Neuronal stem cell (in vitro differentiated cells): ENCODE results near the gene LSR.
"Not testable (repeated sequence)": the region's sequence is repeated elsewhere in the genome, so short reads cannot be mapped to it uniquely, and the experiment has no call there.

Source experiments
- DNase-seq: peaks from one replicate; pipeline ENCODE4 v3.0.0-alpha.2; 2013; ENCODE audit warnings: low spot score
- H2AFZ ChIP-seq: one replicate; pipeline ENCODE4 v1.6.1; 2013; ENCODE audit warnings: mild to moderate bottlenecking, low read length, inconsistent platforms
- H2AK5ac ChIP-seq: 2 replicates; pipeline ENCODE4 v1.6.1; 2013; ENCODE audit warnings: low read depth, mild to moderate bottlenecking, inconsistent platforms, low read length, moderate library complexity, mixed read lengths
- H2BK120ac ChIP-seq: 2 replicates; pipeline ENCODE4 v1.6.1; 2013; ENCODE audit warnings: low read depth, mild to moderate bottlenecking, inconsistent platforms, low read length, moderate library complexity, mixed read lengths
- H2BK12ac ChIP-seq: one replicate; pipeline ENCODE4 v1.6.1; 2013; ENCODE audit warnings: low read length, inconsistent platforms
- H2BK15ac ChIP-seq: 2 replicates; pipeline ENCODE4 v1.6.1; 2013; ENCODE audit warnings: mild to moderate bottlenecking, low read length, inconsistent platforms, mixed read lengths
- H2BK5ac ChIP-seq: one replicate; pipeline ENCODE4 v1.6.1; 2013; ENCODE audit warnings: inconsistent platforms, mild to moderate bottlenecking, low read length, moderate library complexity
- H3K14ac ChIP-seq: one replicate; pipeline ENCODE4 v1.6.1; 2013; ENCODE audit warnings: low read length, inconsistent platforms
- H3K18ac ChIP-seq: 2 replicates; pipeline ENCODE4 v1.6.1; 2013; ENCODE audit warnings: low read length, inconsistent platforms
- H3K23ac ChIP-seq: 2 replicates; pipeline ENCODE4 v1.6.1; 2013; ENCODE audit warnings: low read depth, mild to moderate bottlenecking, mixed read lengths, low read length, inconsistent platforms; ENCODE audit not compliant: poor library complexity
- H3K27ac ChIP-seq: replicated peaks from 3 replicates; pipeline ENCODE4 v1.5.1; 2013; ENCODE audit warnings: low read length, inconsistent platforms
- H3K27me3 ChIP-seq, 3 experiments: 2 replicates each; pipeline ENCODE4 v1.6.1; 2013; ENCODE audit warnings: low read length in 3 of 3, mild to moderate bottlenecking in 2 of 3, inconsistent platforms in 1 of 3, low read depth in 1 of 3, mixed read lengths in 1 of 3, moderate library complexity in 1 of 3; ENCODE audit not compliant: control insufficient read depth in 3 of 3, insufficient read depth in 3 of 3
- H3K36me3 ChIP-seq, 2 donors: replicated peaks in 1 of 2; 2 replicates each; pipeline ENCODE4 v1.6.1; 2013; ENCODE audit warnings: low read length in 2 of 2; ENCODE audit not compliant: control insufficient read depth in 2 of 2, insufficient read depth in 2 of 2
- H3K4ac ChIP-seq: 2 replicates; pipeline ENCODE4 v1.6.1; 2013; ENCODE audit warnings: inconsistent platforms, mild to moderate bottlenecking, low read length, moderate library complexity
- H3K4me1 ChIP-seq, 2 donors: 1 replicate in 1 of 2; 2 replicates in 1 of 2; pipeline ENCODE4 v1.6.1; 2013; ENCODE audit warnings: low read length in 2 of 2, low read depth in 1 of 2; ENCODE audit not compliant: control insufficient read depth in 2 of 2, insufficient read depth in 1 of 2
- H3K4me2 ChIP-seq: one replicate; pipeline ENCODE4 v1.6.1; 2013; ENCODE audit warnings: mild to moderate bottlenecking, low read length, inconsistent platforms; ENCODE audit not compliant: insufficient read depth, poor library complexity, severe bottlenecking
- H3K4me3 ChIP-seq, 2 donors: 2 replicates each; pipeline ENCODE4 v1.5.1; 2013; ENCODE audit warnings: low read length in 2 of 2, mild to moderate bottlenecking in 2 of 2, inconsistent platforms in 1 of 2, moderate library complexity in 1 of 2
- H3K79me1 ChIP-seq: one replicate; pipeline ENCODE4 v1.6.1; 2013; ENCODE audit warnings: low read depth, mild to moderate bottlenecking, inconsistent platforms, low read length, moderate library complexity
- H3K9ac ChIP-seq: one replicate; pipeline ENCODE4 v1.6.1; 2013; ENCODE audit warnings: mild to moderate bottlenecking, low read depth, low read length, inconsistent platforms; ENCODE audit not compliant: poor library complexity
- H3K9me3 ChIP-seq, 2 donors: replicated peaks in 1 of 2; 2 replicates each; pipeline versions ENCODE3 to v1.6.1; 2013; ENCODE audit warnings: low read length in 2 of 2, mild to moderate bottlenecking in 2 of 2, inconsistent platforms in 1 of 2, low read depth in 1 of 2, mixed read lengths in 1 of 2, moderate library complexity in 1 of 2; ENCODE audit not compliant: control insufficient read depth in 2 of 2, insufficient read depth in 1 of 2
- H4K8ac ChIP-seq: one replicate; pipeline ENCODE4 v1.6.1; 2013; ENCODE audit warnings: low read depth, mild to moderate bottlenecking, inconsistent platforms, low read length, moderate library complexity
- H4K91ac ChIP-seq: one replicate; pipeline ENCODE4 v1.6.1; 2013; ENCODE audit warnings: low read length, low read depth, mild to moderate bottlenecking, inconsistent platforms; ENCODE audit not compliant: poor library complexity
- WGBS, 2 donors: extraction: QIAGEN DNeasy Blood & Tissue Kit; methylation state at CpG; one replicate each; pipeline ENCODE4 v1.1.7; 2013; ENCODE audit warnings: missing lambda C conversion rate in 2 of 2, mixed read lengths in 1 of 2; ENCODE audit not compliant: insufficient read length in 2 of 2, insufficient replicate concordance in 1 of 2; ENCODE audit errors: extremely low coverage in 2 of 2; 5-methylcytosine and 5-hydroxymethylcytosine counted together

Gene LSR

GRCh38 chr19:35284153-35285094, 35.6 kb downstream of the LSR start:
- Histone ChIP-seq H3K79me1 (no peaks in the 10 kb centered on the region), H3K36me3 (peaks cover under 1 to 3% of the 10 kb centered on the region in 2 donors), H2BK15ac (peak overlapping the region; percentile 45), H2BK12ac (no peak overlapping the region), H2BK120ac (no peak overlapping the region), H3K18ac (peak overlapping the region; percentile 27), H4K91ac (peak overlapping the region; percentile 88), H3K4me2 (peak overlapping the region; percentile 3), H3K14ac (no peak overlapping the region), H3K4me3 (no peak overlapping the region), H3K27ac (no peak overlapping the region), H3K27me3 (peaks cover 0 to 10% (median 2%) of the 10 kb centered on the region in 3 experiments), H3K9ac (no peak overlapping the region), H3K4me1 (peaks cover 0 to 8% of the 10 kb centered on the region in 2 donors), H3K4ac (no peak overlapping the region), H2BK5ac (no peak overlapping the region), H3K23ac (peak overlapping the region; percentile 44), H3K9me3 (peaks cover 0 to 3% of the 10 kb centered on the region in 2 donors), H2AK5ac (peak overlapping the region; percentile 51), H2AFZ (peak overlapping the region; percentile 53), H4K8ac (no peak overlapping the region)
- no peak for DNase-seq
- WGBS, 2 donors, result no CpG with 5 or more reads among the region's 17 CpGs

GRCh38 chr19:35285095-35285449, 36.3 kb downstream of the LSR start:
- Histone ChIP-seq H3K36me3 (no peaks in the 10 kb centered on the region), H3K23ac (peak overlapping the region; percentile 44), H3K4ac (no peak overlapping the region), H2BK15ac (no peak overlapping the region), H2AFZ (peak overlapping the region; percentile 53), H2BK120ac (no peak overlapping the region), H3K14ac (no peak overlapping the region), H3K79me1 (no peaks in the 10 kb centered on the region), H2BK5ac (no peak overlapping the region), H2BK12ac (no peak overlapping the region), H3K18ac (peak overlapping the region; percentile 27), H4K8ac (no peak overlapping the region), H3K4me1 (peaks cover 0 to 8% of the 10 kb centered on the region in 2 donors), H3K9me3 (peaks cover 0 to 3% of the 10 kb centered on the region in 2 donors), H3K4me2 (peak overlapping the region; percentile 3), H3K27ac (no peak overlapping the region), H4K91ac (no peak overlapping the region), H2AK5ac (peak overlapping the region; percentile 51), H3K4me3 (no peak overlapping the region), H3K9ac (no peak overlapping the region), H3K27me3 (peaks cover 0 to 10% (median 2%) of the 10 kb centered on the region in 3 experiments)
- WGBS, 2 donors, result no CpG with 5 or more reads among the region's 1 CpG
- no peak for DNase-seq

GRCh38 chr19:35285465-35285864, 36.7 kb downstream of the LSR start:
- H2AK5ac ChIP-seq, H2BK120ac ChIP-seq, H3K79me1 ChIP-seq, H4K8ac ChIP-seq, H4K91ac ChIP-seq, H2BK5ac ChIP-seq, H3K9me3 ChIP-seq, DNase-seq, H3K36me3 ChIP-seq, H3K9ac ChIP-seq, H3K4me2 ChIP-seq, H2BK15ac ChIP-seq, H3K23ac ChIP-seq, H3K18ac ChIP-seq, H2AFZ ChIP-seq, H3K14ac ChIP-seq, H3K27ac ChIP-seq, H3K4ac ChIP-seq, H3K4me3 ChIP-seq, H2BK12ac ChIP-seq: not testable (repeated sequence)
- peaks cover 0 to 10% (median 2%) of the 10 kb centered on the region in 3 experiments for H3K27me3 ChIP-seq
- H3K4me1 ChIP-seq, result peaks cover 0 to 10% of the 10 kb centered on the region in 2 donors
- WGBS, 2 donors, result no CpG with 5 or more reads among the region's 3 CpGs

GRCh38 chr19:35286101-35286500, 37.3 kb downstream of the LSR start:
- H4K8ac ChIP-seq, H3K14ac ChIP-seq, DNase-seq, H3K79me1 ChIP-seq, H3K9ac ChIP-seq, H3K4ac ChIP-seq, H3K18ac ChIP-seq, H4K91ac ChIP-seq, H2BK5ac ChIP-seq, H3K27ac ChIP-seq, H3K9me3 ChIP-seq, H2BK120ac ChIP-seq, H2BK15ac ChIP-seq, H3K23ac ChIP-seq, H3K4me2 ChIP-seq, H3K36me3 ChIP-seq, H3K4me3 ChIP-seq, H2AFZ ChIP-seq, H2BK12ac ChIP-seq, H2AK5ac ChIP-seq: not testable (repeated sequence)
- peaks cover 0 to 12% (median 2%) of the 10 kb centered on the region in 3 experiments for H3K27me3 ChIP-seq
- WGBS, 2 donors, result no CpG with 5 or more reads among the region's 5 CpGs
- peaks cover 0 to 15% of the 10 kb centered on the region in 2 donors for H3K4me1 ChIP-seq
